Fibroblast of lung (primary cell): Measurements from ENCODE around the gene PNMA5. TPM values are rescaled to one million over a fixed set of nuclear protein-coding genes. Genes with fewer than 3 reads are reported as not detected.
A peak's percentile ranks its signal among the peaks of the same experiment; 100 is the strongest.

ENCODE experiments used
- DNase-seq, 2 donors: peaks; one replicate each; pipeline versions ENCODE4 v3.0.0 to v3.0.0-alpha.2; 2010; ENCODE audit warnings: low read depth in 2 of 2
- H2AFZ ChIP-seq: 2 replicates; pipeline ENCODE4 v1.5.1; 2012; ENCODE audit warnings: low read length, control low read depth, inconsistent platforms
- H3K27ac ChIP-seq: 2 replicates; pipeline ENCODE4 v1.5.1; 2011; ENCODE audit warnings: low read length, control low read depth; ENCODE audit not compliant: insufficient read depth
- H3K27me3 ChIP-seq: 2 replicates; pipeline ENCODE4 v1.5.1; 2011; ENCODE audit warnings: mild to moderate bottlenecking, low read length; ENCODE audit not compliant: control insufficient read depth, insufficient read depth
- H3K36me3 ChIP-seq: 2 replicates; pipeline ENCODE4 v1.5.1; 2011; ENCODE audit warnings: low read length; ENCODE audit not compliant: control insufficient read depth, insufficient read depth
- H3K4me1 ChIP-seq: 2 replicates; pipeline ENCODE4 v1.5.1; 2011; ENCODE audit warnings: low read length; ENCODE audit not compliant: control insufficient read depth, insufficient read depth; ENCODE audit errors: extremely low read depth
- H3K4me2 ChIP-seq: 2 replicates; pipeline ENCODE4 v1.5.1; 2011; ENCODE audit warnings: low read length, control low read depth; ENCODE audit not compliant: insufficient read depth; ENCODE audit errors: extremely low read depth
- H3K4me3 ChIP-seq, 4 experiments: fragments of 200-600 bp in 1 of 4; sonication (generic) in 1 of 4; replicated peaks in 1 of 4; 2 replicates each; pipeline ENCODE4 v1.5.1; 2011 to 2016; ENCODE audit warnings: low read length in 4 of 4, low read depth in 3 of 4, mild to moderate bottlenecking in 3 of 4, control low read depth in 2 of 4, inconsistent platforms in 1 of 4, mixed read lengths in 1 of 4; ENCODE audit not compliant: insufficient read depth in 1 of 4; ENCODE audit errors: control extremely low read depth in 1 of 4
- H3K79me2 ChIP-seq: 2 replicates; pipeline ENCODE4 v1.5.1; 2012; ENCODE audit warnings: mild to moderate bottlenecking, low read length, inconsistent platforms; ENCODE audit not compliant: control insufficient read depth, insufficient read depth
- H3K9ac ChIP-seq: 2 replicates; pipeline ENCODE4 v1.5.1; 2011; ENCODE audit warnings: mild to moderate bottlenecking, low read length, control low read depth; ENCODE audit not compliant: insufficient read depth
- H3K9me3 ChIP-seq: 2 replicates; pipeline ENCODE4 v1.5.1; 2012; ENCODE audit warnings: low read depth, low read length; ENCODE audit not compliant: control insufficient read depth, insufficient read depth
- H4K20me1 ChIP-seq: 2 replicates; pipeline ENCODE4 v1.5.1; 2011; ENCODE audit warnings: low read length; ENCODE audit not compliant: control insufficient read depth, insufficient read depth; ENCODE audit errors: extremely low read depth
- CTCF ChIP-seq, 2 donors: IDR thresholded peaks in 1 of 2; conservative IDR thresholded peaks in 1 of 2; 1 replicate in 1 of 2; 2 replicates in 1 of 2; pipeline ENCODE4 v1.5.1; 2011 to 2012; ENCODE audit warnings: low read length in 2 of 2, control low read depth in 1 of 2, inconsistent platforms in 1 of 2, low read depth in 1 of 2, mild to moderate bottlenecking in 1 of 2
- EZH2 ChIP-seq: IDR thresholded peaks from 2 replicates; pipeline ENCODE4 v1.5.1; 2012; ENCODE audit warnings: low read length, control low read depth, mild to moderate bottlenecking; ENCODE audit errors: missing control alignments
- polyA plus RNA-seq, 2 donors: library from polyadenylated mRNA; depleted of rRNA in 1 of 2; stranded (reverse) in 1 of 2; unstranded in 1 of 2; fragments of >200 nt; gene quantifications; 2 replicates each; pipeline ENCODE4 v1.2.1, GENCODE V29; 2011 to 2012; ENCODE audit warnings: missing spikeins in 1 of 2
- total RNA-seq: library from RNA; depleted of rRNA; stranded (reverse); fragments of >200 nt; gene quantifications from 2 replicates; pipeline ENCODE4 v1.2.1, GENCODE V29; 2014

PNMA5 gene
- total and polyA plus RNA-seq, 2 donors (not counting 1 experiment from before 2014, with no cell fraction given): not detected

- Histone ChIP-seq H3K4me3 (no peak overlapping the region), H3K79me2 (no peaks in the 10 kb centered on the region), H3K27ac (no peak overlapping the region), H3K9ac (no peak overlapping the region), H2AFZ (no peak overlapping the region), H3K4me1 (no peaks in the 10 kb centered on the region), H3K36me3 (no peaks in the 10 kb centered on the region), H3K9me3 (no peaks in the 10 kb centered on the region), H3K4me2 (no peak overlapping the region), H3K27me3 (no peaks in the 10 kb centered on the region), H4K20me1 (no peaks in the 10 kb centered on the region)
- TF ChIP-seq CTCF (conservative IDR thresholded peaks at IDR 0.05 in 1 of 2, IDR thresholded peaks at IDR 0.05 in 1 of 2; ENCODE audit: low read depth in 1 of 2, low read length in 2 of 2) (no peak), EZH2 (no peak)
- DNase-seq: no peak
Observed at GRCh38 chrX:152943826-152944225, 50.1 kb downstream of the PNMA5 start.

- Histone ChIP-seq H3K4me1 (no peaks in the 10 kb centered on the region), H4K20me1 (no peaks in the 10 kb centered on the region), H3K9me3 (no peaks in the 10 kb centered on the region), H3K4me2 (peak overlapping the region; percentile 58), H3K27me3 (no peaks in the 10 kb centered on the region), H2AFZ (peak overlapping the region; percentile 47), H3K4me3 (peak overlapping the region; percentile 43 to 61 (median 52)), H3K36me3 (no peaks in the 10 kb centered on the region), H3K79me2 (no peaks in the 10 kb centered on the region), H3K27ac (peak overlapping the region; percentile 61), H3K9ac (peak overlapping the region; percentile 60)
- no peak for DNase-seq
- no peak for TF ChIP-seq EZH2
- no peak for TF ChIP-seq CTCF (conservative IDR thresholded peaks at IDR 0.05 in 1 of 2, IDR thresholded peaks at IDR 0.05 in 1 of 2; ENCODE audit: low read depth in 1 of 2, low read length in 2 of 2)
Observed at GRCh38 chrX:152942077-152942442, 51.9 kb downstream of the PNMA5 start.

- H3K79me2 ChIP-seq: no peaks in the 10 kb centered on the region
- no peaks in the 10 kb centered on the region for H3K36me3 ChIP-seq
- H3K27ac ChIP-seq: peak overlapping the region; percentile 67
- peak overlapping the region; percentile 60 for H3K9ac ChIP-seq
- peak overlapping the region; percentile 83 for H2AFZ ChIP-seq
- H4K20me1 ChIP-seq: no peaks in the 10 kb centered on the region
- H3K4me3 ChIP-seq: peak overlapping the region; percentile 56 to 88 (median 76)
- peak; percentile 86 to 91 for DNase-seq
- TF ChIP-seq EZH2: no peak
- TF ChIP-seq CTCF (conservative IDR thresholded peaks at IDR 0.05 in 1 of 2, IDR thresholded peaks at IDR 0.05 in 1 of 2; ENCODE audit: low read depth in 1 of 2, low read length in 2 of 2): peak; percentile 32 to 48
- H3K4me1 ChIP-seq: no peaks in the 10 kb centered on the region
- no peaks in the 10 kb centered on the region for H3K9me3 ChIP-seq
- peak overlapping the region; percentile 95 for H3K4me2 ChIP-seq
- H3K27me3 ChIP-seq: no peaks in the 10 kb centered on the region
Observed at GRCh38 chrX:152941328-152942076, 52.4 kb downstream of the PNMA5 start.

Other genes starting within 250 kb of the PNMA5 start
- gene MAGEA2, start 240.3 kb downstream of the PNMA5 start, total RNA-seq: not detected in 2 replicates
- gene MAGEA2, start 240.3 kb downstream of the PNMA5 start, polyA plus RNA-seq: not detected in 2 replicates
- not detected in 2 replicates for gene CSAG3, start 234.9 kb downstream of the PNMA5 start, total RNA-seq
- not detected in 2 replicates for gene CSAG3, start 234.9 kb downstream of the PNMA5 start, polyA plus RNA-seq
- not detected in 2 replicates for gene MAGEA6, start 224.4 kb downstream of the PNMA5 start, total RNA-seq
- not detected in 2 replicates for gene MAGEA6, start 224.4 kb downstream of the PNMA5 start, polyA plus RNA-seq
- gene CETN2, start 163.4 kb downstream of the PNMA5 start, total RNA-seq: 30.6 and 40.8 TPM in 2 replicates
- 72.1 and 79.7 TPM in 2 replicates for gene CETN2, start 163.4 kb downstream of the PNMA5 start, polyA plus RNA-seq
- gene NSDHL, start 163.1 kb downstream of the PNMA5 start, total RNA-seq: 16.7 and 32.2 TPM in 2 replicates
- gene NSDHL, start 163.1 kb downstream of the PNMA5 start, polyA plus RNA-seq: 43.5 and 48.8 TPM in 2 replicates
- gene ZNF185, start 96.0 kb downstream of the PNMA5 start, total RNA-seq: 0.66 and 1.0 TPM in 2 replicates
- 2.3 and 4.2 TPM in 2 replicates for gene ZNF185, start 96.0 kb downstream of the PNMA5 start, polyA plus RNA-seq
- gene PNMA3, start 62.4 kb upstream of the PNMA5 start, total RNA-seq: 0.26 and 0.33 TPM in 2 replicates
- gene PNMA3, start 62.4 kb upstream of the PNMA5 start, polyA plus RNA-seq: 0.03 TPM in 1 of 2 replicates, not detected in the other
- gene PNMA6A, start 78.3 kb upstream of the PNMA5 start, total RNA-seq: 3.1 and 3.3 TPM in 2 replicates
- 0.56 and 0.85 TPM in 2 replicates for gene PNMA6A, start 78.3 kb upstream of the PNMA5 start, polyA plus RNA-seq
- gene MAGEA1, start 185.2 kb upstream of the PNMA5 start, total RNA-seq: not detected in 2 replicates
- gene MAGEA1, start 185.2 kb upstream of the PNMA5 start, polyA plus RNA-seq: not detected in 2 replicates